ENCODE results near the gene MESP2. TPM values are rescaled to one million over a fixed set of nuclear protein-coding genes. Genes with fewer than 3 reads are reported as not detected.

Gene MESP2
- total and polyA plus RNA-seq, 9 of the 15 experiments (the other 6 are each of a cell fraction or from before 2014, with no cell fraction given) = 0.08 to 0.82 (median 0.37) TPM

GRCh38 chr15:89825271-89825940 is 49.3 kb downstream of the MESP2 start:
- H3K4me1 ChIP-seq (replicated peaks in 1 of 2; ENCODE audit: control insufficient read depth in 2 of 2, insufficient read depth in 2 of 2, low read length in 2 of 2) = peaks cover 13 to 15% of the 10 kb centered on the region in 2 experiments; a peak in 4 of 5 replicates
- no peak overlapping the region for H3K9ac ChIP-seq (ENCODE audit: insufficient read depth in 1 of 2, low read depth in 2 of 2, low read length in 2 of 2)
- H2AFZ ChIP-seq (ENCODE audit: low read depth, low read length) = no peak overlapping the region
- TF ChIP-seq ZNF592 (IDR thresholded peaks at IDR 0.05) (no peak), SMARCC2 (IDR thresholded peaks at IDR 0.05; ENCODE audit: low read depth) (no peak), COPS2 (conservative IDR thresholded peaks at IDR 0.05) (no peak), SREBF1 (IDR thresholded peaks at IDR 0.05; ENCODE audit: borderline replicate concordance, low read depth, low read length) (no peak), ZC3H4 (CRISPR knock-in tag; IDR thresholded peaks at IDR 0.05; ENCODE audit: borderline replicate concordance) (no peak), POLR2AphosphoS5 (IDR thresholded peaks at IDR 0.05; ENCODE audit: control insufficient read depth, insufficient read depth, low read depth, low read length) (no peak), SMAD4 (CRISPR knock-in tag; conservative IDR thresholded peaks at IDR 0.05) (no peak), TOE1 (IDR thresholded peaks at IDR 0.05; ENCODE audit: borderline replicate concordance) (no peak), TOE1 (CRISPR knock-in tag; IDR thresholded peaks at IDR 0.05; ENCODE audit: borderline replicate concordance, low read depth) (no peak), ZNF184 (CRISPR knock-in tag; IDR thresholded peaks at IDR 0.05) (no peak), TGIF2 (CRISPR knock-in tag; IDR thresholded peaks at IDR 0.05) (no peak), ZNF212 (CRISPR knock-in tag; IDR thresholded peaks at IDR 0.05) (no peak), POLR2H (tag; IDR thresholded peaks at IDR 0.05; ENCODE audit: low read depth) (no peak), LARP7 (IDR thresholded peaks at IDR 0.05) (no peak), JUND (IDR thresholded peaks at IDR 0.05; ENCODE audit: borderline replicate concordance, low read depth, low read length) (no peak), JUND (tag; IDR thresholded peaks at IDR 0.05; ENCODE audit: borderline replicate concordance, low read depth, low read length) (no peak)
- H3K27me3 ChIP-seq (ENCODE audit: control insufficient read depth in 2 of 2, insufficient read depth in 2 of 2, low read length in 2 of 2) = no peaks in the 10 kb centered on the region
- no peak overlapping the region for H3K4me3 ChIP-seq
- FAIRE-seq (no peak), DNase-seq (ENCODE audit: extremely low read depth in 1 of 4, low spot score in 3 of 4) (no peak), ATAC-seq (no peak)
- POLR2A ChIA-PET = interaction anchor here (0.5 to 1.6 kb wide), 3 partner anchors 11 to 49 kb away, joined by 3 to 4 read pairs (median 4); no protein-coding TSS in a partner anchor
- WGBS (ENCODE audit: insufficient coverage, low coverage, missing lambda C conversion rate) = 42% methylated on average over 10 of the region's 10 CpGs
- CTCF ChIA-PET (ENCODE audit: low intra/inter-chr PET ratio) = no interaction called here
- H3K36me3 ChIP-seq (ENCODE audit: control insufficient read depth, insufficient read depth, low read length) = no peaks in the 10 kb centered on the region
- H3K4me2 ChIP-seq (ENCODE audit: insufficient read depth, low read length) = no peak overlapping the region
- in situ Hi-C loops (cut with MboI) (no loop called here), intact Hi-C loops (cut with micrococcal nuclease) (no loop called here)
- no peaks in the 10 kb centered on the region for H3K79me2 ChIP-seq (ENCODE audit: control insufficient read depth, insufficient read depth, low read length)
- BruUV-seq (replicated peaks) = no TSS peak
- H3K9me1 ChIP-seq (ENCODE audit: control insufficient read depth, insufficient read depth, low read length) = no peaks in the 10 kb centered on the region
- H4K20me1 ChIP-seq (replicated peaks; ENCODE audit: control insufficient read depth, insufficient read depth, low read length) = no peaks in the 10 kb centered on the region
- no peaks in the 10 kb centered on the region for H3K9me3 ChIP-seq (replicated peaks; ENCODE audit: control insufficient read depth, insufficient read depth, low read depth, low read length)
- no peak overlapping the region for H3K27ac ChIP-seq (ENCODE audit: extremely low read depth, low read depth, low read length)
